ENCODE results near the gene POLR2H.
"Not testable (repeated sequence)": the region's sequence is repeated elsewhere in the genome, so short reads cannot be mapped to it uniquely, and the experiment has no call there.

The POLR2H gene

GRCh38 chr3:184335661-184336546, 25.6 kb upstream of the POLR2H start:
- peak; percentile 77 for DNase-seq (ENCODE audit: low read depth)

GRCh38 chr3:184336547-184337398, 24.7 kb upstream of the POLR2H start:
- no peak for DNase-seq (ENCODE audit: low read depth)

- no peak for DNase-seq (ENCODE audit: low read depth)
These were observed 24.2 kb upstream of the POLR2H start, which contains the start of gene FAM131A for GRCh38 chr3:184337399-184337714. Gene FAM131A (plus strand): TSS chr3:184337600. CDS start chr3:184337631, 31 bp downstream.

- no peak for DNase-seq (ENCODE audit: low read depth)
These were observed 23.5 kb upstream of the POLR2H start for GRCh38 chr3:184337981-184338380.

- DNase-seq (ENCODE audit: low read depth) = no peak
These were observed 23.0 kb upstream of the POLR2H start for GRCh38 chr3:184338511-184338945.

GRCh38 chr3:184339001-184339400, 22.5 kb upstream of the POLR2H start:
- DNase-seq (ENCODE audit: low read depth) = no peak

GRCh38 chr3:184339451-184340135, 21.9 kb upstream of the POLR2H start:
- not testable (repeated sequence) for DNase-seq (ENCODE audit: low read depth)

- DNase-seq (ENCODE audit: low read depth) = no peak
These were observed 19.6 kb upstream of the POLR2H start for GRCh38 chr3:184341925-184342324.

GRCh38 chr3:184343200-184343876, 18.2 kb upstream of the POLR2H start:
- DNase-seq (ENCODE audit: low read depth) = no peak

GRCh38 chr3:184344579-184345316, 16.8 kb upstream of the POLR2H start:
- no peak for DNase-seq (ENCODE audit: low read depth)

GRCh38 chr3:184345317-184346144, 16.0 kb upstream of the POLR2H start:
- no peak for DNase-seq (ENCODE audit: low read depth)

- DNase-seq (ENCODE audit: low read depth) = no peak
These were observed 14.9 kb upstream of the POLR2H start for GRCh38 chr3:184346480-184347190.

GRCh38 chr3:184347321-184348056, 14.0 kb upstream of the POLR2H start:
- no peak for DNase-seq (ENCODE audit: low read depth)

- DNase-seq (ENCODE audit: low read depth) = no peak
These were observed 13.5 kb upstream of the POLR2H start for GRCh38 chr3:184348057-184348382.

- DNase-seq (ENCODE audit: low read depth) = no peak
These were observed 11.7 kb upstream of the POLR2H start for GRCh38 chr3:184349563-184350470.

GRCh38 chr3:184350618-184351017, 10.9 kb upstream of the POLR2H start:
- DNase-seq (ENCODE audit: low read depth) = no peak

GRCh38 chr3:184351511-184352148, 9.9 kb upstream of the POLR2H start:
- DNase-seq (ENCODE audit: low read depth) = no peak
